HepG2 (cell line): ENCODE measurements around the gene SARNP. TPM values are rescaled to one million over a fixed set of nuclear protein-coding genes. Genes with fewer than 3 reads are reported as not detected.

Experiments used
- ELF1 ChIP-seq: sonication (generic); formaldehyde crosslinking; IDR thresholded peaks from 2 replicates; pipeline ENCODE4 v1.4.0; 2020; ENCODE audit warnings: missing genetic modification reagents
- EP300 ChIP-seq, 3 experiments: sonication (generic) in 1 of 3; formaldehyde crosslinking in 1 of 3; IDR thresholded peaks; 2 replicates each; pipeline versions ENCODE4 v1.5.1 to v1.6.1; 2011 to 2020; ENCODE audit warnings: low read depth in 2 of 3, low read length in 2 of 3, borderline replicate concordance in 1 of 3, improper control_type of control experiment in 1 of 3, mild to moderate bottlenecking in 1 of 3, missing genetic modification reagents in 1 of 3, moderate library complexity in 1 of 3
- FOXK2 ChIP-seq: fragments of 450-650 bp; IDR thresholded peaks from 2 replicates; pipeline ENCODE4 v1.6.1; 2016
- HNF4G ChIP-seq, 2 experiments: sonication (generic) in 1 of 2; formaldehyde crosslinking in 1 of 2; IDR thresholded peaks; 2 replicates each; pipeline versions ENCODE4 v1.4.0 to v1.6.1; 2011 to 2020; ENCODE audit warnings: borderline replicate concordance in 2 of 2, low read depth in 2 of 2, mild to moderate bottlenecking in 2 of 2, low read length in 1 of 2, missing genetic modification reagents in 1 of 2, moderate library complexity in 1 of 2
- JUND ChIP-seq: sonication (generic); formaldehyde crosslinking; IDR thresholded peaks from 2 replicates; pipeline ENCODE4 v1.8.0; 2022; ENCODE audit warnings: mild to moderate bottlenecking, missing genetic modification reagents
- KAT7 ChIP-seq: IDR thresholded peaks from 2 replicates; pipeline ENCODE4 v1.6.1; 2018; ENCODE audit warnings: borderline replicate concordance, missing compliant biosample characterization
- KLF15 ChIP-seq: sonication (generic); formaldehyde crosslinking; IDR thresholded peaks from 2 replicates; pipeline ENCODE4 v1.8.1; 2023; ENCODE audit warnings: borderline replicate concordance, mild to moderate bottlenecking, inconsistent platforms, missing genetic modification reagents, mixed read lengths
- MED8 ChIP-seq: sonication (generic); formaldehyde crosslinking; IDR thresholded peaks from 2 replicates; pipeline ENCODE4 v1.8.1; 2023; ENCODE audit warnings: mild to moderate bottlenecking, missing genetic modification reagents; ENCODE audit not compliant: insufficient replicate concordance
- SUZ12 ChIP-seq: fragments of 150-350 bp; IDR thresholded peaks from 2 replicates; pipeline ENCODE4 v1.6.1; 2014; ENCODE audit warnings: low read depth, low read length
- TCF12 ChIP-seq, 2 experiments: fragments of 450-650 bp in 1 of 2; sonication (generic) in 1 of 2; formaldehyde crosslinking in 1 of 2; IDR thresholded peaks; 2 replicates each; pipeline versions ENCODE4 v1.6.1 to v1.8.0; 2017 to 2022; ENCODE audit warnings: antibody characterized with exemption in 1 of 2, mild to moderate bottlenecking in 1 of 2, missing genetic modification reagents in 1 of 2, moderate library complexity in 1 of 2
- ZNF501 ChIP-seq: sonication (generic); formaldehyde crosslinking; IDR thresholded peaks from 2 replicates; pipeline ENCODE4 v1.5.1; 2020; ENCODE audit warnings: mild to moderate bottlenecking, moderate library complexity, missing genetic modification reagents
- ZNF530 ChIP-seq: sonication (generic); formaldehyde crosslinking; IDR thresholded peaks from 2 replicates; pipeline ENCODE4 v1.5.0; 2020; ENCODE audit warnings: low read depth, mild to moderate bottlenecking, missing genetic modification reagents
- ZNF747 ChIP-seq: sonication (generic); formaldehyde crosslinking; IDR thresholded peaks from 2 replicates; pipeline ENCODE4 v1.8.1; 2023; ENCODE audit warnings: missing genetic modification reagents, mild to moderate bottlenecking, borderline replicate concordance
- ZNF883 ChIP-seq: sonication (generic); formaldehyde crosslinking; IDR thresholded peaks from 2 replicates; pipeline ENCODE4 v1.5.1; 2020; ENCODE audit warnings: mild to moderate bottlenecking, missing genetic modification reagents; ENCODE audit errors: not compliant biosample characterization
- polyA plus RNA-seq, 8 experiments: library from polyadenylated mRNA; depleted of rRNA in 3 of 8; stranded (reverse) in 7 of 8; unstranded in 1 of 8; fragments of >200 nt; fragmentation: Illumina TruSeq in 4 of 8; extraction: Trizol in 4 of 8; gene quantifications; 2 replicates each; pipeline versions ENCODE4 v1.2.1 to v1.2.3, GENCODE V29; 2011 to 2016; ENCODE audit warnings: low read depth in 4 of 8, missing spikeins in 1 of 8, mixed read lengths in 1 of 8; ENCODE audit not compliant: insufficient read depth in 1 of 8
- total RNA-seq, 5 experiments: library from RNA; depleted of rRNA; stranded (reverse); fragments of >200 nt; fragmentation: Illumina TruSeq; extraction: Trizol; gene quantifications; 2 replicates each; pipeline ENCODE4 v1.2.3, GENCODE V29; 2016; ENCODE audit warnings: low read depth in 1 of 5
- TF ChIP-seq, protein P1 (sequence below), 2 experiments: IDR thresholded peaks; 2 replicates each; pipeline ENCODE4 v1.6.1; 2011 to 2012; ENCODE audit warnings: low read length in 2 of 2, borderline replicate concordance in 1 of 2, low read depth in 1 of 2, mild to moderate bottlenecking in 1 of 2, moderate library complexity in 1 of 2
- TF ChIP-seq, protein P2 (sequence below): IDR thresholded peaks from 2 replicates; pipeline ENCODE4 v1.6.1; 2016; ENCODE audit warnings: missing genetic modification reagents, missing compliant biosample characterization
- TF ChIP-seq, protein P3 (sequence below): sonication (generic); formaldehyde crosslinking; IDR thresholded peaks from 2 replicates; pipeline ENCODE4 v1.5.1; 2020; ENCODE audit warnings: mild to moderate bottlenecking, missing genetic modification reagents
- TF ChIP-seq, protein P4 (sequence below): sonication (generic); formaldehyde crosslinking; IDR thresholded peaks from 2 replicates; pipeline ENCODE4 v1.8.1; 2023; ENCODE audit warnings: mild to moderate bottlenecking, missing genetic modification reagents

Gene SARNP
- total and polyA plus RNA-seq, 2 of the 13 experiments (the other 11 are each of a cell fraction or from before 2014, with no cell fraction given), result 59.0 to 95.4 TPM

DNA sequence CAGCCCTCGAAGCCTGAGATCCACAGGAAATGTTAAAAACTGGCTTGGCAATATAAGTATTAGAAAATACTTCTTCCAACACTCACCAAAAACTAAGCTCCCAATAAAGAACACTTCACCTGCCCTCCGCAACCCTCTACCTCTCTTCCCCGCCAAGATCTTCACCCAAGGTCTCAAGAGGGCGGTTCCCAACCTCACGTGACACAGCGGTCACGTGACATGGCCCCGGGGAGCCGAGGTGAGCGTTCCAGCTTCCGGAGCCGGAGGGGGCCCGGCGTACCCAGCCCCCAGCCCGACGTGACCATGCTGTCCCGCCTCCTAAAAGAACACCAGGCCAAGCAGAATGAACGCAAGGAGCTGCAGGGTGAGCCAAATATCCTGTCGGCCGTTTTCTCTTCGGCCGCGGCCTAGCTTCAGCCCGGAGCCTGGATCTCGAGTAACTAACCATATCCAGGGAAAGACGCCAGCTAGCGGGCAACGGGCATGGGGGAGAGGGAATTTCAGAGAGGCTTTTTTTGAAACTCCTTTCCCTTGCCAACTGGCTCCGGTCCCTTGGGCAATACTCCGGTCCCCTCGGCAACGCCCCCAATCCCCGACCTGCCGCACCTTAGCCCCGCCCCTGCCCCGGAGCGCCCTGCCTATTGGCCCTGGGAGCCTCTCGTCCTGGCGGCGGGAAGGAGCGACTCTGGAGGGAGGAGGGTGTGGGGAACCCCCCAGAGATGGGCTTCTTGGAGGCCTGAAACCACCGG, 101.5 kb downstream of the SARNP start, which contains the start of gene BLOC1S1 (continued):
- TF ChIP-seq, protein P1, sequence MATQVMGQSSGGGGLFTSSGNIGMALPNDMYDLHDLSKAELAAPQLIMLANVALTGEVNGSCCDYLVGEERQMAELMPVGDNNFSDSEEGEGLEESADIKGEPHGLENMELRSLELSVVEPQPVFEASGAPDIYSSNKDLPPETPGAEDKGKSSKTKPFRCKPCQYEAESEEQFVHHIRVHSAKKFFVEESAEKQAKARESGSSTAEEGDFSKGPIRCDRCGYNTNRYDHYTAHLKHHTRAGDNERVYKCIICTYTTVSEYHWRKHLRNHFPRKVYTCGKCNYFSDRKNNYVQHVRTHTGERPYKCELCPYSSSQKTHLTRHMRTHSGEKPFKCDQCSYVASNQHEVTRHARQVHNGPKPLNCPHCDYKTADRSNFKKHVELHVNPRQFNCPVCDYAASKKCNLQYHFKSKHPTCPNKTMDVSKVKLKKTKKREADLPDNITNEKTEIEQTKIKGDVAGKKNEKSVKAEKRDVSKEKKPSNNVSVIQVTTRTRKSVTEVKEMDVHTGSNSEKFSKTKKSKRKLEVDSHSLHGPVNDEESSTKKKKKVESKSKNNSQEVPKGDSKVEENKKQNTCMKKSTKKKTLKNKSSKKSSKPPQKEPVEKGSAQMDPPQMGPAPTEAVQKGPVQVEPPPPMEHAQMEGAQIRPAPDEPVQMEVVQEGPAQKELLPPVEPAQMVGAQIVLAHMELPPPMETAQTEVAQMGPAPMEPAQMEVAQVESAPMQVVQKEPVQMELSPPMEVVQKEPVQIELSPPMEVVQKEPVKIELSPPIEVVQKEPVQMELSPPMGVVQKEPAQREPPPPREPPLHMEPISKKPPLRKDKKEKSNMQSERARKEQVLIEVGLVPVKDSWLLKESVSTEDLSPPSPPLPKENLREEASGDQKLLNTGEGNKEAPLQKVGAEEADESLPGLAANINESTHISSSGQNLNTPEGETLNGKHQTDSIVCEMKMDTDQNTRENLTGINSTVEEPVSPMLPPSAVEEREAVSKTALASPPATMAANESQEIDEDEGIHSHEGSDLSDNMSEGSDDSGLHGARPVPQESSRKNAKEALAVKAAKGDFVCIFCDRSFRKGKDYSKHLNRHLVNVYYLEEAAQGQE (IDR thresholded peaks at IDR 0.05; ENCODE audit: borderline replicate concordance in 1 of 2, low read depth in 1 of 2, low read length in 2 of 2), result no peak
- peak in 1 of 2 experiments; percentile 36; a peak in 1 of 4 replicates for TF ChIP-seq EP300 (IDR thresholded peaks at IDR 0.05; ENCODE audit: low read depth in 2 of 2, low read length in 2 of 2)
- TF ChIP-seq EP300 (CRISPR knock-in tag; IDR thresholded peaks at IDR 0.05; ENCODE audit: borderline replicate concordance), result peak; percentile 75
- peak; percentile 87 for TF ChIP-seq ZNF747
- no peak for TF ChIP-seq FOXK2
- TF ChIP-seq HNF4G (IDR thresholded peaks at IDR 0.05; ENCODE audit: borderline replicate concordance, low read depth, low read length), result no peak
- no peak; the same call in 1 of the 2 replicates for TF ChIP-seq HNF4G (CRISPR knock-in tag; IDR thresholded peaks at IDR 0.05; ENCODE audit: borderline replicate concordance, low read depth)
- TF ChIP-seq JUND (CRISPR knock-in tag), result no peak
- peak; percentile 92 for TF ChIP-seq ELF1
- no peak for TF ChIP-seq SUZ12
- TF ChIP-seq, protein P2, sequence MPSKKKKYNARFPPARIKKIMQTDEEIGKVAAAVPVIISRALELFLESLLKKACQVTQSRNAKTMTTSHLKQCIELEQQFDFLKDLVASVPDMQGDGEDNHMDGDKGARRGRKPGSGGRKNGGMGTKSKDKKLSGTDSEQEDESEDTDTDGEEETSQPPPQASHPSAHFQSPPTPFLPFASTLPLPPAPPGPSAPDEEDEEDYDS (CRISPR knock-in tag), result peak; percentile 25; the same call in 1 of the 2 replicates
- no peak for TF ChIP-seq TCF12 (IDR thresholded peaks at IDR 0.05)
- TF ChIP-seq TCF12 (CRISPR knock-in tag; IDR thresholded peaks at IDR 0.05), result no peak
- TF ChIP-seq KAT7 (CRISPR knock-in tag), result peak; percentile 82; the same call in 1 of the 2 replicates
- no peak for TF ChIP-seq ZNF530 (CRISPR knock-in tag)
- peak; percentile 71 for TF ChIP-seq ZNF883 (CRISPR knock-in tag)
- TF ChIP-seq, protein P3, sequence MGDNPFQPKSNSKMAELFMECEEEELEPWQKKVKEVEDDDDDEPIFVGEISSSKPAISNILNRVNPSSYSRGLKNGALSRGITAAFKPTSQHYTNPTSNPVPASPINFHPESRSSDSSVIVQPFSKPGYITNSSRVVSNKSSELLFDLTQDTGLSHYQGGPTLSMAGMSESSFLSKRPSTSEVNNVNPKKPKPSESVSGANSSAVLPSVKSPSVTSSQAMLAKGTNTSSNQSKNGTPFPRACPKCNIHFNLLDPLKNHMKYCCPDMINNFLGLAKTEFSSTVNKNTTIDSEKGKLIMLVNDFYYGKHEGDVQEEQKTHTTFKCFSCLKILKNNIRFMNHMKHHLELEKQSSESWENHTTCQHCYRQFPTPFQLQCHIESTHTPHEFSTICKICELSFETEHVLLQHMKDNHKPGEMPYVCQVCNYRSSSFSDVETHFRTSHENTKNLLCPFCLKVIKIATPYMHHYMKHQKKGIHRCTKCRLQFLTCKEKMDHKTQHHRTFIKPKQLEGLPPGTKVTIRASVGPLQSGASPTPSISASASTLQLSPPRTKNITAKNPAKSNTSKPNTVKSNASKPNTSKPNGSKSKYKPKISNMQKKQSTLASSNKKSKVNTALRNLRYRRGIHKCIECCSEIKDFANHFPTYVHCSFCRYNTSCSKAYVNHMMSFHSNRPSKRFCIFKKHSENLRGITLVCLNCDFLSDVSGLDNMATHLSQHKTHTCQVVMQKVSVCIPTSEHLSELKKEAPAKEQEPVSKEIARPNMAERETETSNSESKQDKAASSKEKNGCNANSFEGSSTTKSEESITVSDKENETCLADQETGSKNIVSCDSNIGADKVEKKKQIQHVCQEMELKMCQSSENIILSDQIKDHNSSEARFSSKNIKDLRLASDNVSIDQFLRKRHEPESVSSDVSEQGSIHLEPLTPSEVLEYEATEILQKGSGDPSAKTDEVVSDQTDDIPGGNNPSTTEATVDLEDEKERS (CRISPR knock-in tag), result no peak
- TF ChIP-seq, protein P4, sequence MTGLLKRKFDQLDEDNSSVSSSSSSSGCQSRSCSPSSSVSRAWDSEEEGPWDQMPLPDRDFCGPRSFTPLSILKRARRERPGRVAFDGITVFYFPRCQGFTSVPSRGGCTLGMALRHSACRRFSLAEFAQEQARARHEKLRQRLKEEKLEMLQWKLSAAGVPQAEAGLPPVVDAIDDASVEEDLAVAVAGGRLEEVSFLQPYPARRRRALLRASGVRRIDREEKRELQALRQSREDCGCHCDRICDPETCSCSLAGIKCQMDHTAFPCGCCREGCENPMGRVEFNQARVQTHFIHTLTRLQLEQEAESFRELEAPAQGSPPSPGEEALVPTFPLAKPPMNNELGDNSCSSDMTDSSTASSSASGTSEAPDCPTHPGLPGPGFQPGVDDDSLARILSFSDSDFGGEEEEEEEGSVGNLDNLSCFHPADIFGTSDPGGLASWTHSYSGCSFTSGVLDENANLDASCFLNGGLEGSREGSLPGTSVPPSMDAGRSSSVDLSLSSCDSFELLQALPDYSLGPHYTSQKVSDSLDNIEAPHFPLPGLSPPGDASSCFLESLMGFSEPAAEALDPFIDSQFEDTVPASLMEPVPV (CRISPR knock-in tag), result peak; percentile 72; the same call in 1 of the 2 replicates
- TF ChIP-seq ZNF501 (CRISPR knock-in tag), result peak; percentile 70; the same call in 1 of the 2 replicates
- TF ChIP-seq KLF15 (CRISPR knock-in tag), result peak; percentile 56; the same call in 1 of the 2 replicates
- TF ChIP-seq MED8, result peak; percentile 46
